Astrocyte of the cerebellum (primary cell): ENCODE data around the gene JARID2.
A peak's percentile ranks its signal among the peaks of the same experiment; 100 is the strongest.
"Not testable (repeated sequence)": the region's sequence is repeated elsewhere in the genome, so short reads cannot be mapped to it uniquely, and the experiment has no call there.

Experiments used
- DNase-seq: peaks from one replicate; pipeline ENCODE4 v3.0.0-alpha.2; 2011; ENCODE audit warnings: low read depth
- H3K4me3 ChIP-seq: 2 replicates; pipeline ENCODE4 v1.5.1; 2011; ENCODE audit warnings: mild to moderate bottlenecking, low read depth, low read length, moderate library complexity
- CTCF ChIP-seq: IDR thresholded peaks from 2 replicates; pipeline ENCODE4 v1.5.1; 2012; ENCODE audit warnings: low read length, low read depth, moderate library complexity, mild to moderate bottlenecking; ENCODE audit errors: missing control alignments
- in situ Hi-C: cut with HindIII; loops from 2 replicates; pipeline ENCODE4 v1.10.0; 2017; ENCODE audit warnings: low sequenced_read_pairs

The JARID2 gene

GRCh38 chr6:15317251-15317650, 71.4 kb downstream of the JARID2 start:
- no peak for TF ChIP-seq CTCF
- H3K4me3 ChIP-seq: no peak overlapping the region
- DNase-seq: no peak
- in situ Hi-C loops: no loop called here

DNA sequence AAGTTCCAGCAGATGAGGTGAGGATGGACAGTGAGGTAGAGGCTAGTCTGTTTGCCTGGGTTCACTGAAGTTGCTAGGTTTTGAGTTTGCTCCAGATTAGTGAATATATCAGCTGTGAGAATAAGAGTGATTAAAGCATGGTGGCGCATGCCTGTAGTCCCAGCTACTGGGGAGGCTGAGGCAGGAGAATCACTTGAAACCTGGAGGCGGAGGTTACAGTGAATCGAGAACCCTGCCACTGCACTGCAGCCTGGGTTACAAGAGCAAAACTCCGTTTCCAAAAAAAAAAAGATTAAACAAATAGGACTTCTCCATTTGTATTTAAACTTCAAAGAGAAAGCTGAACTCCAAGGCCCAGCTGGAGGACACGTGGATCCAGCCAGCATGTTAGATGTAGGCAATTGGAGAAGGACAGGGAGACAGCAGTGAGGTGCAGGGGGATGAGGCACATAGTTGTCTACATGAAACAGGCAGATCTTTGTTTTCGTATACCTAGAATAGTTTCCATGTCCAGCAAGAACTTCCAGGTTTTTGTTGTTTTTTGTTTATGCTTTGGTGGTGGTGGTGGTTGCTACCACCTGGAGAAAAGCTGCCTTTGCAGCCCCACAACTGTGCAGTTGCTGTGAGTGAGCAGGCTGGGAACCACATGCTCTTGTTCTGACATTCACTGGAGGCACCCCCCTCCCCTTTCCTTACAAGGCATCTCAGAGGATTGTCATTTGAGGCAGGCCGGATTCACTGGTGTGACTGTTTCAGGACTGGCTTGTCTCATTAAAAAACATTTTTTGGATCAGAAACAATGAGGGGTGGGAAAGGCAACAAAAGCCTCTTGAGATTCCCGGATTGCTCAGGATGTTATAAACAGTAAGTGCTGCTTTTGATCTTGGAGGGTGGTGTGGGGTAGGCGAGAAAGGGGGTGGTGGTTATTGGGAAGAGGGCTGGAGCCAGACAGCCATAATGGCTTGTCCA, 72.3 kb downstream of the JARID2 start:
- TF ChIP-seq CTCF: no peak
- no peak overlapping the region for H3K4me3 ChIP-seq
- in situ Hi-C loops: no loop called here
- no peak for DNase-seq

GRCh38 chr6:15319677-15320076, 73.8 kb downstream of the JARID2 start:
- in situ Hi-C loops: no loop called here
- no peak for TF ChIP-seq CTCF
- no peak overlapping the region for H3K4me3 ChIP-seq
- no peak for DNase-seq

- DNase-seq: no peak
- H3K4me3 ChIP-seq: no peak overlapping the region
These were observed 74.8 kb downstream of the JARID2 start for GRCh38 chr6:15320693-15321092.

DNA sequence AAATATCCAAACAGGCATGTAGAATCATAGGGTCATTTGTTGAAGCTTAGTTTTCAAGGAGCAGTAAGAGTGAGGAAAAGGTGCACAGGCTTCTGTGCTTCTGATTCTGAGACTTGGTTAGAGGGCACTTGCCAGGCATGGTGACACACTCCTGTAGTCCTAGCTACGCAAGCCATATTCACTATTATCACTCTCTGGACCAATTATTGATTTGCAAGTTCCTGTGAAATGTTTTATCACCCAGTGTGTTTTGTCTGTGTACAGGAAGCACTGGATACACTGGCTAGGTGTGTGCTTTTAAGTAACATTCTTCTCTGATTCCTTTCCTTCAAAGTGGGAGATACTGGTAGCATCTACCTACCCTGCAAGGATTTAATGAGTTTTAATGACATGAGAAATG, 76.3 kb downstream of the JARID2 start:
- DNase-seq: no peak
- in situ Hi-C loops: no loop called here
- no peak for TF ChIP-seq CTCF
- H3K4me3 ChIP-seq: no peak overlapping the region

More at GRCh38 chr6:15320693-15321092, 74.8 kb downstream of the JARID2 start:
- TF ChIP-seq CTCF: no peak
- in situ Hi-C loops: no loop called here

DNA sequence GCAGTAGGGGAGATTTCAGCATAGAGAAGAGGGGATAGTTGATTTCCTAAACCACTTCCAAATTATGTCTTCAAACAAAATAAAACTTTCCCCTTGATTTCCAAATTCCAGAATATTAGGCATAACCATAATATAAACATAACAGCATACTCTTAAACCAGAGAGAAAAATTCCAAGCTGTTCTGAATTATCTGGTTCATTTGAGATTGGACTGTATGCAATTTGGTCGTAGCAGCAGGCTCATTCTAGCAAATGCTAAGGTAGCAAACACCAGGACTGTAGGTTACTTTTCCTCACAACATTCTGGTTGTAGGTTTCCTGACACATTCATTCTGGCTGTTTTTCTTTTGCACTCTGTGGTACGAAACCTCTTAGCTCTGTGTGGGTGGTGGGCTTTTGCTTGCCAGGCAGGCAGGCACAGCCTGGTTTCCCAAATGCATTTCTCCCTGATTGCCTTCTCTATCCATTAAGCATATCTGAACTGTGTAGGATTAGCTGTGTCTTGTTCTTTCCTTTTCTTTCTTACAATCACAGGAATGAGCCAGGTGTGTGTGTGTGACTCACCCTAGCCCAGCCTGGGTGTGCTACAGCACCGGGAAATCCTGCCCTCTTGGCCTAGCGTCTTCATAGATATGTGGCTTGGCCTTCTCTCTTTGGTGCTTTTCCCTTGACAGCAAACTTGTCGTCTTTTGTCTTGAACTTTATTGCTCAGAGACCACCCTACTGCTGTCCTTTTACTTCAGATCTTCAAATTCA, 77.1 kb downstream of the JARID2 start:
- TF ChIP-seq CTCF: no peak
- no peak overlapping the region for H3K4me3 ChIP-seq
- DNase-seq: peak; percentile 80
- in situ Hi-C loops: no loop called here

GRCh38 chr6:15323611-15324010, 77.7 kb downstream of the JARID2 start:
- in situ Hi-C loops, DNase-seq, H3K4me3 ChIP-seq: not testable (repeated sequence)
